Stimulated activated CD4-positive, alpha-beta T cell treated with anti-CD3 and anti-CD28 coated beads, Interleukin-2, amount 100 ng/mL, for 24 hours (primary cell): ENCODE measurements around the gene BEST1.
"Not testable (repeated sequence)": the region's sequence is repeated elsewhere in the genome, so short reads cannot be mapped to it uniquely, and the experiment has no call there.

Source experiments
- DNase-seq, 2 donors: peaks; one replicate each; pipeline ENCODE4 v3.0.0-alpha.2; 2020

Gene BEST1

DNA sequence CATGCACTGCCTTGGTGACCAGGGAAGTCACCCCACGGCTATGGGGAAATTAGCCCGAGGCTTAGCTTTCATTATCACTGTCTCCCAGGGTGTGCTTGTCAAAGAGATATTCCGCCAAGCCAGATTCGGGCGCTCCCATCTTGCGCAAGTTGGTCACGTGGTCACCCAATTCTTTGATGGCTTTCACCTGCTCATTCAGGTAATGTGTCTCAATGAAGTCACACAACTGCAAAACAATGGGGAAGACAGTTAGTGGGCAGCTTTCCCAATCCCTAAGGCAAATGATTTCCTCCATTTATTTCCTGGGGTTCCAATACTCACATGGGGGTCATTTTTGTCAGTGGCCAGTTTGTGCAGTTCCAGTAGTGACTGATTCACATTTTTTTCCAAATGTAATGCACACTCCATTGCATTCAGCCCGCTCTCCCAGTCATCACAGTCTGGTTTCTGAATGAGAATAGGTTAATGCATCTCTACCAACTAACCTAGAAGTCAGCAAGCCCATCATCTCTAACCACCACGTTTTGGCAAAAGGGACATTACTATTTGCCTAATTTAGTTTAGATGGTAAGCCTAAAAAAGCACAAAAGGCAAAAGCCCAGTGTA is 14.6 kb downstream of the BEST1 start:
- not testable (repeated sequence) for DNase-seq

DNA sequence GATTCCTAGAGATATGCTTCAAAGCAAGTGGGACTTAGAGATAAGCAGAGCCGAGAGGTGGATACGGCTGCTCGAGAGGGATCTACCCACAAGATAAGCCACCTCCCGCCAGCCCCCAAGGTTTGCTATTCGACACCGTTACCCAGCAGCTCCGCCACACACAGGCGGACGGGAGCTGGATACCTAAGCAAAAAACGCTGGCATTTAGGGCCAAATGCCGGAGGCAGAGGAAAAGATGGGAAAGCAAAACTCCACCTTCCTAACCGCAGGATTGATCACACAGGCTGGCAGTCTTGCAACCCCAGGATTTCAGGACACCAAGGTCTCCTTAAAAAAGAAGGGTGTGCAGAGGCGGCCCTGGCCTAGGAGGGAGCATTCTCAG is 16.6 kb downstream of the BEST1 start:
- DNase-seq: peak; percentile 37 to 44

DNA sequence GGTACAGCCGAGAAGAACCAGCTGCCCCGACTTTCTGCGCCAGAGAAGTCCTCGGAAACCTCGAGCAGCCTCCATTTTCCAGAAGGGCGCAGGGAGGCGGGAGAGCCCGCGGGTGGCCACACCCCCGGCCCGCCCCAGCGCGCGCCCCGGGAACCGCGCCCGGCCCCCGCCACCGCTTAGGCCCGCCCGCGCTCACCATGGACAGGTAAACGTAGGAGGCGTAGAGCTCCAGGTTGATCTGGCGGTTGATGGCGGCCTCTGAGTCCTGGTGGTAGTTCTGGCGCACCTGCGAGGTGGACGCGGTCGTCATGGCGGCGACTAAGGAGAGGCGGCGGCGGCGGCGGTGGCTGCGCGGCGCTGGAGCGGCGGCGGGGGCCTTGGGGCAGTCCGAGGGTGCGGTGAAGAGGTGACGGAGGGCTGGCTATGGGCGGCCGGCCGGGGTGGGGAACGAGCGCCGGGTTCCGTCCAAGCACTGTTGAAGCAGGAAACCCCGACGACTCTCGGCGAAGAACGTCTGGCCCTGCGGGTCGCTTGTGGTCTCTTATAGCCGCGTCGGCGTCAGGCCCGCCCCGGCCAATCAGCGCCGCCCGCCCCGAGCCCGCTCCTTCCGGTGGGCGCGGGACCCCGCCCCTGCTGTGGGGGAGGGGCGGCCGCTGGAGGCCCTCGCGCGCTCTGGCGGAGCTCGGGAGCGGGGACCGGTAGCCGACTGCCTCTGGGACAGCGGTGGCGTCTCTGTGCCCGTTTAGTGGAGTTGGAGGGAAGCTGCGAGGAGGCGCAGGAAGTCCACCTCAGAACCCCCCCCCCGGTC is 17.2 kb downstream of the BEST1 start, which contains the start of gene FTH1:
Gene FTH1 (minus strand): TSS at position 519 of the 808 bp plus-strand sequence. CDS start 209 bp downstream, at position 310.
- peak; percentile 86 to 88 for DNase-seq

DNA sequence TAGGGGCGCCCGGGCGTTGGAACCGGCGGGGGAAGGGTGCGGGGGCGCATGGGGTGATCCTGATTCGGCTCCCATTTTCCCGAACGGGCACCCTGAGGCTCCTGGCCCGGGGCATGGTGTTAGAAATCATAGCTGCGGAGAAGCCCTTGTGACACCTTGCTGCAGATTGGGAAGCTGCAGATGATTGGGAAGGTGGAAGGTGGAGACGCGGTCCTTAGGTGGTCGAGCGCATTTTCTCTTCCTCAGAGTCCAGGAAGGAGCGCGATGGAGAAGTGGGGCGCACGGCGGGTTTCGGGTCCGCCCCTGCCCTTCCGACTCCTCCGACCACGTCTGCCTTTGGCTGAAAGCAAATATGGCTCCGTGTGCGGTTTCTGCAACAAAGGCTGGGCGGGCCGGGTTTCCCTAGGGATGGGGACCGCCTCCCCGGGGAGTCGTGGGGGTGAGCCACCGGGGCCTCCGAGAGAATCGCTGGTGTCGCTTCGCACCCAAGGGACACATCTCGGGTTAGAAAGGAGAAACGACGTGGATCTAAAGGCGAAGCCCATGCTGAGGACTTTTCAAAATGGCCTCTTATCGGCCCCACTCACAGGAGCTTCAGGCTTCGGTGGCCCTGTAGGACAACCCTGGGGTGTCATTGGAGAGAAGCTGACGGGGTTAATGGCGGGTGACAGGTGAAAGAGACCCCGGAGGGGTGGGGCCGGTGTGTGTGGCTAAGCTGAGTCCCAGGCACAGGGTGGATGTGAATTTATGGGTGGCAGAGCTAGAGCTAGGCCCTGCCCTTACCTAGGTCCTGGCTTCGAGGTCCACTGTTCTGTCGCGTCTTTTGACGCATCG is 18.0 kb downstream of the BEST1 start:
- DNase-seq: peak; percentile 42 to 57

DNA sequence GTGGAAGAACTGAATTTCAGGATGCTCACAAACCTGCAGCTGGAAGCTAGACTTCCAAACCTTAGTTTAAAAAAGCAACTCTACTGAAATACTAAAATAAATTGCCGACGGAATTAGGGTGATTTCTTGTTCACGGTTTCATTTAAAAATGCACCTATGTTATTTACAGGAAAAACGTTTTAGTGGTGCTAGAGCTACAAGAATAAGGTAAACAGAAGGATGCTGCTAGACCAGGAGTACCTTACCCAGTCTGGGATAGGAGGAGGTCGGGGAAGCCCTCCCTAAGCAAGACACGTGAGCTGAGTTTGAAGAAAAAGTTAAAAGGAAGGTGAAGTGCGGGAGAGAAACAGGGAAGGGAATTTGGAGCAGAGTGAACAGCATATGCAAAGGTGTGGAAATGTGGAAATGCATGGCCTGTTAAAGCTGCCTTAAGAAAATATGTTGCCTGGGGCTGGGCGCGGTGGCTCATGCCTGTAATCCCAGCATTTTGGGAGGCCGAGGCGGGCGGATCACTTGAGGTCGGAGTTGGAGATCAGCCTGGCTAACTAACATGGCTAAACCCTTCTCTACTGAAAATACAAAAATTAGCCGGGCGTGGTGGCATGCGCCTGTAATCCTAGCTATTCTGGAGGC is 18.7 kb downstream of the BEST1 start:
- no peak for DNase-seq

DNA sequence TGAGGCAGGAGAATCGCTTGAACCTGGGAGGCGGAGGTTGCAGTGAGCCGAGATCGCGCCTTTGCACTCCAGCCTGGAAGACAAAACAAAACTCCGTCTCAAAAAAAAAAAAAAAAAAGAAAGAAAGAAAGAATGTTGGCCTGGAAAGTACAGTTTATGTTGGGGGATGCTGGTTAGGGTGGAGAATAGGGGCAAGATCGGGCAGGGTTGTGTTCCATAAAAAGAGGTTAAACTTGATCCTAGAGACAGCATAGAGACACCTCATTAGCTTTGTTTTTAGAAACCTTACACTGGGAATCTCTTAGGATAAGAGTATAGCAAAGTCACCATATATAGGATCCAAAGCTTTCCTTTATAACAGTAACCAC is 19.2 kb downstream of the BEST1 start:
- DNase-seq: no peak

DNA sequence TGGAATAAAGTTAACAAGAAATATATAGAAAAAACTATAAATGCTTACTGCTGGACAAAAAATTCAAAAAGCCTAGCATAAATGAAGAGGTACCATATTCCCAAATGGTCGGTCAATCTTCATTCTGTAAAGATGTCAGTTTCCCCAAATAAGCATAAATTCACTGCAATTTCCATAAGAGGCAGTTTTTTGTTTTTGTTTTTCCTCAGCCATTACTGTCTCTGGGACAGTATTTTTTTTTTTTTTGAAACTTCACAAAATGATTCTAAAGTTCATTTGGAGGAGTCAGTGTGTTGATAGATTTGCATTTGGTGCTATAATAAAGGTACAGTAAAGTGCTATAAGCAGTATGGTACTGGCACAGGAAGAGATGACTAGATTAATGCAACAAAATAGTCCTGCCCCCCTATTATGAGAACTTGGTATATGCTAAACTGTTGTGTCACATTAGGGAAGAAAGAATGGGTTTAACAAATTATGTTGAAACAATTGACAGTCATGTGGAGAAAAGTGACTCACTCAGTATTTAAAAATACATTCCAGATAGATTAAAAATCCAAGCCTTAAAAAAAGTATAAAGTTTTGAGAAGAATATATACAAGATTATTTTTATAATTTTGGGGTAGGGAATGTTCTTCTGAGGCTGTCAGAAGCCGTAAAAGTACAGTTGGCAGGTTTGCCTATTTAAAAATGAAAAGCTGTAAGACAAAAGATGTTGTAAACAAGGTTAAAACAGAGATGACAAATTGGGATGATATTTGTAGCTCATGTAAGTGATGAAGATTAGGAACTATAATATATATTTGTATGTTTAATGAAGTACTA is 19.9 kb downstream of the BEST1 start:
- DNase-seq: no peak

DNA sequence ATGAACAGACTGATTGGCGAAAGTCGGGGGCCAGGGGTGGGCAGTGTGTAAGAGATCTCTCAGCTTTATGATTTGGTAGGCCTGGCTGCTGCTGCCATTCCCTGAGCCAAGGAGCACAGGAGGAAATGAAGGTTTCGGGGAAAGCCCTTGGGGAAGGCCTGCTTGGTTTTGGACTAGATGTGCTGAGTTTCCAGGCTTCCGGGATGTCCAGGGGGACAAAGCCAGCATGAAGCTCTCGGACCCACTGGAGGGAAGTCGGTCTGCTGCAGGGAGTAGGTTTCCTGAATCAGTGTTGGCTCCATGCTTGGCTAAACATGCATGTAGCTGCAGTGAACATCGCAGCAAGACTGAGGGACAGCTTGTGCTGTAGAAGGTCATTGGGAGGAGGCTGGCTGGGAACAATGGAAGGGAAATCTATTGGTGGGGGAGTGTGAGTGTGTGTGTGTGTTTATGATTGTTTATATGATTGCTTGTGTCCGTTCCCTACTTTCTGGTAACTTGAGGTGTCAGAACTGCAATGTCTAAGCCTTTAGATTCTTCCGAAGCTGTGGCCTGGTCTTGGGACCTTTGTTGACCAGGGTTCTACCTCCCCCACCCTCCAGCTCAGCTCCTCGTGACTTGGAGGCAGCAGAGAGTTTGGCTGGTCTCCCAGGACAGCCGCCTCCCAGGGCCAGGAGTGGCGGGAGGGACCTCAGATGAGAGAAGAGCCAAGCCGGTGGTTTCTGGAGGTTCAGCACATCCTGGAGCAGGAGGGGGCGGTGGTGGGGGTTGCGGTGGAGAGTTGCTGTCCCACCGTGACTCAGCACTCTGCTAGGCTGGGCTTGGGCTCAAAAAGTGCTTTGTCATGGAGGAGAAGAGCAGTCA is 21.3 kb downstream of the BEST1 start:
- peak; percentile 52 to 57 for DNase-seq

DNA sequence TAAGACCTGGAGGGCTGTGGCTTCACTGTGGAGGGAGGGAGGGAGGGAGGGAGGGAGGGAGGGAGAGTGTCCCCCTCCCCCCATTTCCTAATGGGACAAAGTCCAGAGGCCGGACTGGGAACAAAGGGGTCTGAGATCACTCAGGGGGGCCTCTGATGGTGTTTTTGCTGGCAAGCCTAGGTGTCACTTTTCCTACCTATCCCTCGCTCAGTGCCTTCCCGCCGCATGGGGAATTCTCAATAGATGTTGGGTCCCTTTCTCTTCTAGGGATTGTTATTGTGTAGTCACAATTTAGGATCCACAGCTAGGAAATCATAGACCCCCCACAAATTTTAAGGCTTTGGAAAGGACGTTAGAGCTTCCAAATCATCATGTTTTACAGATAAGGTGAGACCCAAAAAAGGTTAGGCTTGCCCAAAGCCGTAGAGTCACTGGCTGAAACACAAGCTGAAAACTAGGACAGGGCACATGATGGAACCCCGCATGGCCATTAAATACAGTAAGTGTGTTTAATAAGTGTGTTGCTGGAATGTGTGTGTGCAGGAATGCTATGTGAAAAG is 22.0 kb downstream of the BEST1 start:
- no peak for DNase-seq

DNA sequence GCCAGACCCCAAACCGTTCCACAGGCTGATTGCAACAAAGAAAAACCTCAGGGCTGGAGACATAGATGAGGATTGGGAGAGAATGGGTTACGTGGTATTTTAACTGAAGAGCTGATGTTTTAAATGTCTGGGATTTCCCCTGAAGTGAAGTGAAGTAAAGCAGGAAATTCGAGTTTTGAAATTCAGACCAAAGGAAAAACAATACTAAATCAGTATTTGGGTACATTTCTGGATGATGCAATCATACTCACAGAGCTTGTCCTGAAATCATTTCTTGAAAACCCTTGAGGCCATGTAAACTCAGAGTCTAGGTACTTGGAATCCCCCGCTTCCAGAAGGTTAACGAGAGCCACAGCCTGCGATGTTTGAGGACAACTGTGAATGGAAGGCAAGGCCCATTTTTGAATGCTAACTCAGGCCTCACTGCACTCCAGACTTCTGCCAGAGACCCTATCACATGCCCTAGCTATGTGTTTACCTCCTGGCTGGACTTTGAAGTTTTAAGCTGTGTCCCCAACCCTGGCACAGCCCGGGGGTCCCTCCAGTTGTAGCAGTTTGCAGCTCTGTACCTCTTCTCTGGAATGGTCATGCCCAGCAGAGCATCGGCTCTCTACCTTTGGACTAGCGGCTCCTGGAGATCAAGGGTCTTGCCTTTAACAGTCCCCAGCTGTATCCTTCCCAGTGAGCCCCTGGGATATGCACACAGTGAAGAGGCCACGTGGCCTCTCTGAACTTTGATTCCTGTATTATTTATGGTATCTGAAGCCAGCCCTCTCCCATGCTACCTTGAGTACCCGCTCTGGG is 22.7 kb downstream of the BEST1 start:
- DNase-seq: no peak

DNA sequence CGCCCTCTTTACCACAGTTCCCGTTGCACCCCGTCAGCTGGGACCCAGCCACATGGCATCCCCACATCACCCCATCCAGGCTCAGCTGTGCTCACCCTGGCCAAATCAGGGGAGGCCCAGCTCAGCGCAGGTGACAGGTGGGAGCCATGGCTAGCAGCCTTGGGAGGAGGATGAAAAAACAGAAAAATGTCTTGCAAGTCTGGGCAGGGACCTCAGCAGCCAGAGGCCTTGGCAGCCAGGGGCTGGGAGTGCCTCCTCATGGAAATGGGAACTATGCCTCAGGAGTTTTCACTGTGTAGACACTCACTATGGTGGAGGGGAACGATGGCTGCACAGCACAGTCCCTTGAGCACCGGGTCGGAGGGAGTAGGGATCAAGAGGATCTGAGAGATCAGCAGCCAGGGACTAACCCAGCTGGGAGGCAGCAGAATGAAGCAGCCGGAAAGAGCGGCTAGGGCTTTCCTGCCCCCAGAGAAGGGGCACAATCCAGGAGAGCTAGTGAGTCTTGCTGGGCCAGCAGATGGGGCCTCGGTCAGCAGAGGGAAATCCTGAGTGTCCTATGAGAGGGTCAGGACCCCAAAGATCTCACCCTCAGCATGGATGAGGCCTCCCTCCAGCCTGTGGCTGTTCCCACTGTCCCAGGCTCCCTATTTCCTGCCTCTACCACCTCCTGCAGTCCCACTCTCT is 23.5 kb downstream of the BEST1 start:
- no peak for DNase-seq

DNA sequence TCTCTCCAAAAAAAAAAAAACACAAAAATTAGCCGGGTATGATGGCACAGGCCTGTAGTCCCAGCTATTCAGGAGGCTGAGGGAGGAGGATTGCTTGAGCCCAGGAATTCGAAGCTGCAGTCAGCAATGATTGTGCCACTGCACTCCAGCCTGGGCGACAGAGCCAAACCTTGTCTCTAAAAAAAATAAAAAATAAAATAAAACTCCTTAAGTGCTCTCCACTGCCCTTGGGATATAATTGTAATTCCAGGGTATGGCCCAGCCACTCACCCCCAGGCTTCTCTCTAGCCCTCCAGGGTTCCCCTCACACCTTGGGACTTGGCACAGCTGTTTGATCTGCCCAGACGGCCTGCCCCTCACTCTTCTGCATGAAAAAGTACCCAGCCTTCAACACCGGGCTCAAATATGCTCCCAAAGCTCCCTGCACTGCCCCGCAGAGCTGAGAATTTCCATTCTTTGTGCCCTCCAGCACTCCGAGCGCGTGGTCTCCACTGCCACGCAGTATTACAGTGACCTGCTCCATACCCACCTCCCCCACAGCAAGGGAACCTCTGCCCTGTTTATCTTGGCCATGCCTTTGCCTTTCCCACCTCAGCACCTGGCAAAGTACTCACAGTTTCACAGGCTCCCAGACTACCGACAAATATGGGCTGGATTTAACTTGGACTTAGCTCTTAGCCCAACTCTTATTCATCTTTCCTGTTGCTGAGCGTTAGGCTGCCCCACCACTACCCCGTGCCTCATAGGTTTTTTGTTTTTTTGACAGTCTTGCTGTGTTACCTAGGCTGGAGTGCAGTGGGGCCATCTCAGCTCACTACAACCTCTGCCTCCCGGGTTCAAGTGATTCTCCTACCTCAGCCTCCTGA is 24.8 kb downstream of the BEST1 start:
- DNase-seq: no peak

DNA sequence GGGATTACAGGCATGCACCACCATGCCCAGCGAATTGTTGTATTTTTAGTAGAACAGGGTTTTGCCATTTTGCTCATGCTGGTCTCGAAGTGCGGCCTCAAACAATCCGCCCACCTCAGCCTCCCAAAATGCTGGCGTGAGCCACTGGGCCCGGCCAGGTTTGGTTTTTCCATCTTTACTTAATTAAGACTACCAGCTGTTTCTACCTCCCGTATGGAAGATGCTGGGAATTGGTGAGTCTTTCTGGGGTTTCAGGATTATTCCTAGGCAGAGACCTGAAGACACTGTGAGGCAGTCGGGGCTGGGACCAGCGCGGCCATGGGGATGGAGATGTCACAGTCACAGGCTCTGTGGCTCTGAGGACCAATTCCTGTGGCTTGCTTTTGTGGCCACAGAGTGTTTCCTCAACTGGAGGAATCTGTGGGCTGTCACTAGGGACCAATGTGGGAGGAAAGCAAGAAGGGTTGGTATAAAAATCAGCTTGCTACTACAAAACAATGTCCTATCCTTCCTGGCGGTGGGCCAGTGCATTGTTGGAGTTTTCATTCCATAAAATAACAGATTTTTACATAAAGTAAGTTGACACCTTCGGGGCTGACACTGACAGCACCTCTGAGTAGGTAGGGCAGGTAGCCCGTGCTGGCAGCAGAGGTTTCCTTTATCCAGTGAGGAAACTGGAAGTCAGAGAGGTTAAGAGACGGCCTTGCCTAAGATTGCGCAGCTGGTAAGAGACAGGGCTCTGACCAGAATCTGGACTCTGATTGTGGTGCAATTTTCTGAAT is 25.7 kb downstream of the BEST1 start:
- no peak for DNase-seq

DNA sequence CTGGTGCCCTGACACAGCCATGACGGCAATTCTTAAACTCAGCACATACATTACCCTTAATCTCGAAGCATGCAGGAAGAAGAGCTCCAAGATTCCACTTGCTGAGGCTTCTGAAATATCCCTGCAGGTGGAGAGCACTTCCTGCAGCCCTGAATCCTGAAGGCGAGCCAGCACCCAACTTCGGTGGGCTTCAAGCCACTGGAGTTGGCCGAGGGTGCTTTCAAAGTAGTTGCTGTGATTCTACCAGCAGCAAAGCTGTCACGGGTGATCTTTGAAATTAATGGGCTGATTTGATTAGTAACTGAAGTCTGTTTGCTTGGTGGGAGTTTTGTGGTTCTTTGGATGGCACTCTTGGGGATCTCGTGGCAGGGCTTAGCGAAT is 26.3 kb downstream of the BEST1 start:
- no peak for DNase-seq

DNA sequence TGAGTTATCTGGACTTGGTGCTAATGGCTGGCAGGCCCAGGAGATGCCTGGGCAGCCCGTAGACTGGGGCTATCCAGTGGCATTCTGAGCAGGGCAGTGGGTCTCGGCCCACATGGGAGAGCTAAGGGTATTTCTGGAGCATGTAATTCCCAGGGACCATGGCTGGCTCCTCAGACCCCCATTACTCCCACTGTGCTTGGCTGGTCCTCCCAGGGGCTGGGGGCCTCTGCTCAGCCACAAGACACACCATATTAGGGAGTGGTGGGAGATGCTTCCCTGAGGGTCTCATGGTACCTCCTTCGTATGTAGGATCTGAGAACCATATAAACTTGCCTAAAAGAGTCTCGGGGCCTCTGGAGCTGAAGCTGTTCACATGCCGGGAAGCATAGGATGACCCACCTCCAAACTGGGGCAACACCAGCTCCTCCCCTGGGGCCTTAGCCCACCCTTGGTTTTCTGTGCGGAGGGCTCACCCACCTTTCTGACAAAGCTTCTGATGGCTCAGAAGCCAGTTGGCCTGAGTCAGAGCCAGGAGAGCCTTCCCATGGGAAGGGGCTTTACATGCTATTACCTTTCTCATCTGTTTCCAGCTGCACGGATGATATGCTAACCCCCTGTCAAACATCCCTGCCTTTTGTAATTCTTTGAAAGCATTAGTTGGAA is 26.8 kb downstream of the BEST1 start:
- DNase-seq: no peak

DNA sequence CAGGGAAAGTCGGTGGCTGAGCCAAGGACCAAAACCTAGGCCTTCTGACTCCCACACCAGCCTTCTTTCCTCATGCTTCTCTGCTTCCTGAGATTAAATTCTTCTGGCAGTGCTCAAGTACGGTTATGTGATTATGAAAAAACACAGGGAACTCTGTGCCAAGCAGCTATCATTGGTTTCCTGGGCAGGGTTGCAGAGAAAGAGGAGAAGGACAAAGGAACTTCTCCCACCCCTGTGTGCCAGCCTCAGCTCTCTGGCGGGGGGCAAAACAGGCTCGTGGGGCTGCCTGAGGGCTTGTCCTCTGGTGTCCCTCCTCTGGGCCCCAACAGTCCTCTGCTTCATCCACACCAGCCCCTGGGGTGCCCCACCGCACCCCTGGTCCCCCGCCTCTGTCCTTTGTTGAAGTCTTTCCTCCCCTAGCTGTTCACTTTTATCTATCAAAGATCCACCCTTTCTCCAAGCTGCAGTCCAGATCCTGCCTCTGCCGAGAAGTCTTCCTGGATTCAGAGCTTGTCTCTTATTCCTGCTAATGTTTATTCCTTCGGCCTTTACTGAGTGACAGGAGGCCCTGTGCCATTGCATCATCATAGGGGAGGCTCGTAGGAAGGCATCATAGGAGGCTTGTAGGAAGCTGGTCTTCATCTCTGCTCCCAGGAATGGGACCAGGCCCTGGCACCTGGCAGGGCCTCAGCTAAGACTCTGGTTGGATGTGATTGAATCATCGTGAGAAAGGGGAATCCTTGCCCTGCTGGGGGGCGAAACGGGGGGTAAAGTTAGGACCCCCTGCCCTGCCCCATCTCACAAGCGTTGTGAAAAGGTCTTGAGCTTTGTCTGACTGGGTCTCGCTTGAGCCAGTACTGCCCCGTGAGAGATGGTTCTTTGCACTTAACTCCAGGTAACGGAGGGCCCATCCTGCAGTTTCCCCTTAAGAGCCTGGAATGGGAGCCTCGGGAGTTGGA is 28.8 kb downstream of the BEST1 start:
- DNase-seq: no peak
